GM18873 (cell line): Measurements from ENCODE around the gene GABPA.
"Not testable (repeated sequence)": the region's sequence is repeated elsewhere in the genome, so short reads cannot be mapped to it uniquely, and the experiment has no call there.

Source experiments
- ATAC-seq: cut with Tn5 transposase; IDR thresholded peaks from one replicate; pipeline ENCODE4 v1.9.1; 2021; ENCODE audit warnings: mild to moderate bottlenecking, moderate library complexity, moderate number of reproducible peaks; ENCODE audit not compliant: unreplicated experiment, low FRiP score

The GABPA gene

DNA sequence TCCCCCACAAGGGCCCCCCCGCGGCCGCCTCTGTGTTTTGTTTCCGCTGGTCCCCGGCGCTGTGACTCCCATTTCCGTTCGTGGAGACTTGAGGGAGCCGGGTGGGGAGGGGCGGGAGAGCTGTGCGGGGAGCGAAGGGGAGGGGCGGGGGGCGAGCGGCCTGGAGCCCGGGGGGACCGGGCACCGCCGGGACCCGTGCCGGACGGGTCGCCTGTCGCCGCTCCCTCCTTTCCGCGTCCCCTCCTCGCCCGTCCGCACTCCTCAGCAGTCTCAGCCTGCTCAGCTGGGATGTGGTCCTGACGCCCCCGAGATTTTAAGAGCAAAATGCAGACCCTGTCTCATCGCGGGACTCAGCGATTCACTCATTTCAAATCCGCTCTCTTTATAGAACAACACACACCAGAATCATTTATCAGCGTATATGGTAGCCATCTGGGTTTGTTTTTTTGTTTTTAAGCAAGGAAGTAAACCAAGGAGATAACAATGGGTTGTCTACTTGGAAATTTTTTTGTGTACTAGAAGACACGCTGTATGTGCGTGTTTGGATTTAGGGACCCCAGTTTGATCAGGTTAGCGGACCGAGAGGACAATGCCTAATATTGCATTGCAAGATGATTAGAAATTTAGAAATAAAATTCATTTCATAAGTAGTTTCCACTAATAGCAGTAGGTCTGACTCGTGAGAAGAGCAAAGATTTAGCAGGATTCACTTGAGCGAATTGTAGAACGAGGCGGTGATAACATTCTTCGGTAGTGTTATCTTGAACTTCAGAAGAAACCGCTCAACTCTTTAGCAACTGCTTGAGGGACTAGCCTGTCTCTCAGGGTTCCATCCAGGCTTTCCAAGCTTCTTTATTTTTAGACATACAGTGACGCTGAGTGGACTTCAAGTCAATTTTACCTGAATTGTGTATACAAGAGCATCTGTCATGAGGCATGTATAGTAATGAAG is 1.1 kb downstream of the GABPA start:
- peak; percentile 4 for ATAC-seq

- ATAC-seq, result no peak
These were observed 2.6 kb downstream of the GABPA start for GRCh38 chr21:25737421-25737820.

- ATAC-seq, result no peak
These were observed 8.1 kb downstream of the GABPA start for GRCh38 chr21:25742900-25743299.

GRCh38 chr21:25744854-25745253 is 10.1 kb downstream of the GABPA start:
- no peak for ATAC-seq

- no peak for ATAC-seq
These were observed 15.3 kb downstream of the GABPA start for GRCh38 chr21:25750085-25750484.

- ATAC-seq, result no peak
These were observed 17.6 kb downstream of the GABPA start for GRCh38 chr21:25752416-25752815.

DNA sequence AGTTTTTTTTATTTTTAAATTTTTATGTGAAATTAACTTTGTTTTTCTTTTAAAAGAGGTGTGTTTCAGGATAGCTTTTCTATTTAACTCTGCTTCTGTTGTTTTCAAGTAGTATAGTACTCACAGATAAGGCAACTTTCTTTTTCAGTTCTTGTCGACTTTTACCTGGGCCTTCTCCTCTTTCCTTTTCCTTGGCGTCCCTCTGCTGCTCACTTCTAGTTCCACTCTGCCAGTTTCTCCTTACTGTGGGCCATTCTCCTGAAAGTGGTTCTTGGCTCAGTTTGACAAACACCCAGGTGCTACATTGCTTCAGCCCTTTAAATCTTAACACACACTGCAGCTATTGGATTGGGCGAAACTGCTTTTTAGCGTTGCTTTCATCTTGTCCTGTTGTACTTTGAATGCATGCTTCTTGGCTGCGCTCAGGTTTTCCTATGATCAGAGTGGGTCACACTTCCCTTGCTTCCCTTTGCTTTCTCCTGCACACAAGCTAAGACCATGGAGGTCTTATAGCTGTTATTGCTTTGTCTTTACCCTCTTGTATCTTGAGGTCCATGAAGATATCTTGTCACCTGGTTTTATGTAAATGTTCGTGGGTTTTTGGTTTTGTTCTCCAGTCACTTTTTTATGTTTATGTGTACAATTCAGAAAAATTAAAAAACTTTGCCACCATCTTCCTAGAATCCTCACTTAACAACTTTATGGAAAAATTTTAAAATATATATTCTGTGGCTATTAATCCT is 21.6 kb downstream of the GABPA start:
- no peak for ATAC-seq

- no peak for ATAC-seq
These were observed 22.8 kb downstream of the GABPA start for GRCh38 chr21:25757531-25757930.

GRCh38 chr21:25759573-25759972 is 24.8 kb downstream of the GABPA start:
- ATAC-seq, result no peak

- no peak for ATAC-seq
These were observed 25.3 kb downstream of the GABPA start for GRCh38 chr21:25760061-25760460.

DNA sequence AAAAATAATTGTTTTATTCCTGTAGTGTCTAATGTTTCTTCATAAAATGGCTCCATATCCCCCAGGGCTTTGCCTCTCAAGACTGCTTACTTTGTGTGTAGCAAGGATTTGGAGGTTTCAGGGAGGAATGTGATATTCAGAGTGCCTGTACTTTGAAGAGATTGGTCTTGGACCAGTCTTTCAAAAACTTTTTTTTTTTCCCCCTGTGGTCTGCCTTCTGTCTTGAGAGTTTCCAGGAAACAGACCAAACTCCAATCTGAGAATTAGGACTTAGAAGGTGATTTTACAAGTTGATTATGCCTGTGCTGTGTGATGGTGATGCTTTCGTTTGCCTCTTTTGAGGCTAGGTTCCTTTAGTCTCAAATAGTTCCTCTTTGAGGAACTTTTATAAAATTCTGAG is 25.9 kb downstream of the GABPA start:
- no peak for ATAC-seq

DNA sequence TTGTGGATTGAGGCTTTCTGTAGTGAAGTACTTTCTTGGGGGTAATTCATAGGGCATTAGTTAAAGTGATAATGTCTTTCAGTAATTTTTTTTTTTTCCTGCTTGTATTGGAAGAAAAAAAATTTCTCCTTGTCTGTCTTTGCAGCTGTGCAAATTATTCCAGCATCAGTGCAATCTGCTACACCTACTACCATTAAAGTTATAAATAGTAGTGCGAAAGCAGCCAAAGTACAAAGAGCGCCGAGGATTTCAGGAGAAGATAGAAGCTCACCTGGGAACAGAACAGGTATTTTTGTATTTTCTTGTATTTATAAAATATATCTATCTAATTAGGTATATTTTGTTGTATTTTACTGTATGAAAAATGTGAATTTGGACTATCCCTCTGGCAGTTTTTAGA is 29.3 kb downstream of the GABPA start:
- no peak for ATAC-seq

DNA sequence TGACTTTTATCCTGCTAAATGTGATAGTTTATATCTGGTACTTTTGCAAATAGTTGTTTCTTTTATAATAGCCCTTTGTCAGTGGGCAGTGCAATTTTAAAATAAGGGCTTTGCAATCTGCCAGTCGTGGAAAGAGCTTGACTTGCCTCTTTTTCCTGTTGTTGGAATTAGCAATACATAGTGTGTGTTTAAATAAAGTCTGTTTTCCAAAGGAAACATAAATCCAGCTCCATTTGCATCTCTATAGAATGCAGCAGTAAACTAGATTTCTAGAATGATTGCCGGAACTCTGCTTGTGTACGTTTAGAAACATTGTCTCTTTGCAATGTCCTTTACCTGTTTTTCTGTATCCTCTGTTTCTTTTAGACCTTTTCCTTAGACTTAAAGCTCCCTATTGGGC is 33.1 kb downstream of the GABPA start:
- no peak for ATAC-seq

DNA sequence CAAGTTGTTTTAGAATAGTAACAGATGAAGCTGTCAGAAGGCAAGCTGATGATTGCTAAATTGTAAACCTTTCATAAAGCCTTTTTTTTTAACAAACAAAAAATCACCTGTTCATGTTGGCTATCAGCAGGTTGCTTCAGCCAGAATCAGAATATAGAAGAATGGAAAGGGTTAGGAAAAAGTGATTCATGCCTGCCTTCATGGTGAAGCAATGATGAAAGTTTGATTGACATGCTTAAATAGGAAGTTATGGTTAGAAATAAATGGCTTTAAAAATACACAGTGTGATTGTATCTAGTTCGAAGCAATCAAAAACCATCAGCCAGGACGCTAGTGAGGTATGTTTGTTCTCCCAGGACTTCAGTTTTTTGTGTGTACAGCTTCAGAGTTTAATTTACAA is 37.9 kb downstream of the GABPA start:
- no peak for ATAC-seq

DNA sequence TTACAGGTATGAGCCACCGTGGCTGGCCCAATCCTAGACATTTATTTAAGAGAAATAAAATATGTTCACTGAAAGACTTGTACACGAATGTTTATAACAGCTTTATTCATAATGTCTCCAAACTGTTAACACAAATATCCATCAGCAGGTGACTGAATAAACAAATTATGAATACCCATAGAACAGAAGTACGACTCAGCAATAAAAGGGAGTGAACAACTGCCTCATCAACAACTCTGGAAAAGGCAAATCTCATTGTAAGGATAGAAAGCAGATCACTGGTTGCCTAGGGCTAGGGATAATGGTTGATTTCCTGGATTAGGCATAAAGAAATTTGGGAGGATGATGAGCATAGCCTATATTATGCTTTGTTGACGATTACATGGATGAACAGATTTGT is 41.7 kb downstream of the GABPA start:
- ATAC-seq, result no peak

DNA sequence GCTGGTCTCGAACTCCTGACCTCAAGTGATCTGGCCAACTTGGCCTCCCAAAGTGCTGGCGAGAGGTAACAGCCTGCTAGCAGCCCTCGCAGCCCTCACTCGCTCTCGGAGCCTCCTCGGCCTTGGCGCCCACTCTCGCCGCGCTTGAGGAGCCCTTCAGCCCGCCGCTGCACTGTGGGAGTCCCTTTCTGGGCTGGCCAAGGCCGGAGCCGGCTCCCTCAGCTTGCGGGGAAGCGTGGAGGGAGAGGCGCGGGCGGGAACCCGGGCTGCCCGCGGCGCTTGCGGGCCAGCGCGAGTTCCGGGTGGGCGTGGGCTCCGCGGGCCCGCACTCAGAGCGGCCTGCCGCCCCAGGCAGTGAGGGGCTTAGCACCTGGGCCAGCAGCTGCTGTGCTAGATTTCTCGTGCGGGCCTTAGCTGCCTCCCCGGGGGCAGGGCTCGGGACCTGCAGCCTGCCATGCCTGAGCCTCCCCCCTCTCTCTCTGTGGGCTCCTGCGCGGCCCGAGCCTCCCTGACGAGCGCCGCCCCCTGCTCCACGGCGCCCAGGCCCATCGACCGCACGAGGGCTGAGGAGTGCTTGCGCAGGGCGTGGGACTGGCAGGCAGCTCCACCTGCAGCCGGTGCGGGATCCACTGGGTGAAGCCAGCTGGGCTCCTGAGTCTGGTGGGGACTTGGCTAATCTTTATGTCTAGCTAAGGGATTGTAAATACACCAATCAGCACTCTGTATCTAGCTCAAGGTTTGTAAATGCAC is 43.5 kb downstream of the GABPA start:
- ATAC-seq, result not testable (repeated sequence)

- ATAC-seq, result no peak
These were observed 53.9 kb downstream of the GABPA start for GRCh38 chr21:25788677-25789076.

DNA sequence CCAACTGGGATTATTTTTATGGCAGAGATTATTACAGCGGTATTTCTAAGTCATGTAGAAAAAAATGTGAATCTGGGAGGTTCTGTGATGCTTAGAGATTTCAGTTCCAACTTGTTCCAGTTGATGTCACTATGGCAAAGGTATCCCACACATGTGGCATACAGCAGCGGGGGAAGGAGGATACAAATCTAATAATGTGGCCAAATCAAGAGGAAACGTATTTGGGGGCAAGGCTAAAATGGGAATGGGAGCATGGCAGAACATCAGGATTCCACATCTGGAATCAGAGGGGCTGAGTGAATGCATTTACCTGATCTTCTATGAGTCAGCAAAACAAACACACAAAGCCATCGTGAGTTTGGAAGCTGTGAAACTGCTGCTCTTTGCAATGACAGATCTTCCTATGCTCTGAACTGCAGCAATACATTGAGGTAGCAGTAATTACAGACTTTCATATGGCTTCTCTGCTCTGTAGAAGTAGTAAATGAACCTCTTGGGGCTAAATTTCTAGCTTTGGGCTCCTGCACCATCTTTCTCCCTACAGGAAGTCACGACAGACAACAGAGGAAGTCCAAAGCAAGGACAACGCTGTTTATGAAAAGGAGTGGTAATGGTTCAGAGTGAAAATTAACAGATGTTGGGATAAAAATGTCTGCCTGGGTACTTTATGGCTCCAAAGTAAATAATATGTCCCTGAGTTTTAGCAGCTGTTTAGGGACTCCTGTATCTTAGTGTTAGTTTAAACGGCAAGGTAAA is 55.5 kb downstream of the GABPA start:
- no peak for ATAC-seq

DNA sequence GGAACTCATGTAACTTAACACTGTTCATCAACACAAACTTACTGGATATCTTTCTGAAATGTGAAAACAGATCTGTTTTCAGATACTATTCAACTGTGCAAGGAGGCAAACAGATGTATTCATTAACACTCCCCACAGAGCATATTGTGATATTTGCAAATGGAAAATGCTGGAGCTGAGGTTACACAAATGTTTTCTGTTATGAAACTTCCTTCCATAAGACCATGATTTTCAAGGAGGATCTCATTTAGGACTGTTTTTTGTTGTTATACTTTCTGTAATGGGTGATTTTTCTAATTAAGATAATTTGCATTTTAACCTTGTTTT is 56.1 kb downstream of the GABPA start:
- ATAC-seq, result no peak

- no peak for ATAC-seq
These were observed 56.5 kb downstream of the GABPA start for GRCh38 chr21:25791319-25791718.
